ENCODE data around the gene SEC31A.
A peak's percentile ranks its signal among the peaks of the same experiment; 100 is the strongest.
"Not testable (repeated sequence)": the region's sequence is repeated elsewhere in the genome, so short reads cannot be mapped to it uniquely, and the experiment has no call there.

SEC31A gene

GRCh38 chr4:82848706-82849105 lies 42.2 kb downstream of the SEC31A start:
- DNase-seq (ENCODE audit: low read depth in 2 of 2): no peak

- no peak for DNase-seq (ENCODE audit: low read depth in 2 of 2)
These were observed 48.4 kb downstream of the SEC31A start for GRCh38 chr4:82842593-82842992.

GRCh38 chr4:82839624-82840023 lies 51.3 kb downstream of the SEC31A start:
- DNase-seq (ENCODE audit: low read depth in 2 of 2): no peak

- no peak for DNase-seq (ENCODE audit: low read depth in 2 of 2)
These were observed 57.1 kb downstream of the SEC31A start for GRCh38 chr4:82833696-82834313.

GRCh38 chr4:82833060-82833459 lies 57.9 kb downstream of the SEC31A start:
- DNase-seq (ENCODE audit: low read depth in 2 of 2): not testable (repeated sequence)

- DNase-seq (ENCODE audit: low read depth in 2 of 2): no peak
These were observed 65.5 kb downstream of the SEC31A start for GRCh38 chr4:82825425-82825824.

GRCh38 chr4:82823062-82823461 lies 67.9 kb downstream of the SEC31A start:
- DNase-seq (ENCODE audit: low read depth in 2 of 2): no peak

GRCh38 chr4:82820689-82821088 lies 70.3 kb downstream of the SEC31A start:
- DNase-seq (ENCODE audit: low read depth in 2 of 2): no peak

- no peak for DNase-seq (ENCODE audit: low read depth in 2 of 2)
These were observed 72.0 kb downstream of the SEC31A start for GRCh38 chr4:82818664-82819662.

- DNase-seq (ENCODE audit: low read depth in 2 of 2): not testable (repeated sequence)
These were observed 74.1 kb downstream of the SEC31A start for GRCh38 chr4:82816874-82817273.

GRCh38 chr4:82814034-82814433 lies 76.9 kb downstream of the SEC31A start:
- DNase-seq (ENCODE audit: low read depth in 2 of 2): no peak

- no peak for DNase-seq (ENCODE audit: low read depth in 2 of 2)
These were observed 79.1 kb downstream of the SEC31A start for GRCh38 chr4:82811838-82812341.

GRCh38 chr4:82811392-82811791 lies 79.6 kb downstream of the SEC31A start:
- no peak for DNase-seq (ENCODE audit: low read depth in 2 of 2)

- DNase-seq (ENCODE audit: low read depth in 2 of 2): no peak
These were observed 80.8 kb downstream of the SEC31A start for GRCh38 chr4:82810176-82810575.

- DNase-seq (ENCODE audit: low read depth in 2 of 2): no peak
These were observed 81.3 kb downstream of the SEC31A start for GRCh38 chr4:82809619-82810018.

GRCh38 chr4:82803746-82804145 lies 87.2 kb downstream of the SEC31A start:
- DNase-seq (ENCODE audit: low read depth in 2 of 2): no peak

- DNase-seq (ENCODE audit: low read depth in 2 of 2): no peak
These were observed 88.0 kb downstream of the SEC31A start for GRCh38 chr4:82802911-82803310.

GRCh38 chr4:82801910-82802521 lies 88.9 kb downstream of the SEC31A start:
- DNase-seq (ENCODE audit: low read depth in 2 of 2): no peak

GRCh38 chr4:82799006-82799881 lies 91.7 kb downstream of the SEC31A start:
- DNase-seq (ENCODE audit: low read depth in 2 of 2): no peak

- peak in 1 of 2 donors; percentile 4 for DNase-seq (ENCODE audit: low read depth in 2 of 2)
These were observed 92.6 kb downstream of the SEC31A start, which contains the start of gene SCD5 for GRCh38 chr4:82798168-82799005. TSS of gene SCD5 (minus strand) at chr4:82798796. CDS start at chr4:82798537, 259 bp downstream.

All from stimulated activated CD4-positive, alpha-beta T cell treated with anti-CD3 and anti-CD28 coated beads, Interleukin-1b, Interleukin-23, amount 100 ng/mL, for 1 hour (primary cell).